K562 (cell line): ENCODE measurements around the gene SHTN1. TPM values are rescaled to one million over a fixed set of nuclear protein-coding genes. Genes with fewer than 3 reads are reported as not detected.

Experiments
- ATAC-seq: fragments of 200-7000 bp; cut with Tn5 transposase; 3 replicates; pipeline ENCODE4 v1.9.1; 2020; ENCODE audit warnings: moderate library complexity
- BruUV-seq: library from RNA; stranded (reverse); fragments of 400-500 nt; replicated peaks from 2 replicates; lab custom pipeline; 2021; lab: Mats Ljungman, UMichigan
- CTCF ChIA-PET: fragments of 300-600 bp; formaldehyde crosslinking; extraction: SDS; loops from one replicate; lab custom pipeline; 2021; ENCODE audit warnings: low intra/inter-chr PET ratio; lab: Yijun Ruan, JAX
- POLR2A ChIA-PET: fragments of 300-600, 350-650 bp; sonication (Branson Sonifier 250); formaldehyde crosslinking; extraction: SDS; loops from one replicate; lab custom pipeline; 2021; ENCODE audit warnings: antibody characterized with exemption, inconsistent platforms; lab: Yijun Ruan, JAX
- DNase-seq, 4 experiments: peaks; one replicate each; pipeline versions ENCODE4 v3.0.0 to v3.0.0-alpha.2; 2011 to 2018; ENCODE audit warnings: low spot score in 3 of 4, mixed read lengths in 3 of 4; ENCODE audit errors: extremely low read depth in 1 of 4
- FAIRE-seq: peaks from 2 replicates; lab custom pipeline; 2011; peaks lifted over from hg19 to GRCh38; lab: Jason Lieb, UNC
- H2AFZ ChIP-seq: 2 replicates; pipeline ENCODE4 v1.6.0; 2011; ENCODE audit warnings: low read depth, low read length, control low read depth, inconsistent platforms
- H3K27ac ChIP-seq: fragments of 200-600 bp; 3 replicates; pipeline ENCODE4 v1.8.0; 2011; ENCODE audit warnings: low read depth, mild to moderate bottlenecking, control low read depth, inconsistent platforms, low read length, moderate library complexity, mixed read lengths; ENCODE audit errors: extremely low read depth
- H3K27me3 ChIP-seq, 2 experiments: fragments of 300-600 bp in 1 of 2; 2 replicates in 1 of 2; 3 replicates in 1 of 2; pipeline versions ENCODE4 v1.6.0 to v1.8.0; 2011; ENCODE audit warnings: inconsistent platforms in 2 of 2, low read length in 2 of 2, mild to moderate bottlenecking in 1 of 2, mixed read lengths in 1 of 2, moderate library complexity in 1 of 2; ENCODE audit not compliant: control insufficient read depth in 2 of 2, insufficient read depth in 2 of 2
- H3K36me3 ChIP-seq: fragments of 300-600 bp; 3 replicates; pipeline ENCODE4 v1.8.0; 2011; ENCODE audit warnings: mild to moderate bottlenecking, low read length, inconsistent platforms; ENCODE audit not compliant: control insufficient read depth, insufficient read depth
- H3K4me1 ChIP-seq, 2 experiments: fragments of 200-600 bp in 1 of 2; replicated peaks in 1 of 2; 2 replicates in 1 of 2; 3 replicates in 1 of 2; pipeline versions ENCODE4 v1.5.1 to v1.8.0; 2011; ENCODE audit warnings: inconsistent platforms in 2 of 2, low read length in 2 of 2, mild to moderate bottlenecking in 1 of 2, mixed read lengths in 1 of 2, moderate library complexity in 1 of 2; ENCODE audit not compliant: control insufficient read depth in 2 of 2, insufficient read depth in 2 of 2
- H3K4me2 ChIP-seq: 2 replicates; pipeline ENCODE4 v1.6.1; 2011; ENCODE audit warnings: low read length, control low read depth, inconsistent platforms, mixed read lengths; ENCODE audit not compliant: insufficient read depth
- H3K4me3 ChIP-seq: fragments of 200-600 bp; sonication (generic), shearing (Covaris generic); 2 replicates; pipeline ENCODE4 v1.5.1; 2016; ENCODE audit warnings: control low read depth, inconsistent platforms
- H3K79me2 ChIP-seq: fragments of 200-600 bp; 3 replicates; pipeline ENCODE4 v1.8.0; 2011; ENCODE audit warnings: low read length, inconsistent platforms; ENCODE audit not compliant: control insufficient read depth, insufficient read depth
- H3K9ac ChIP-seq, 2 experiments: 2 replicates each; pipeline versions ENCODE4 v1.6.0 to v1.6.1; 2011; ENCODE audit warnings: low read depth in 2 of 2, low read length in 2 of 2, control low read depth in 1 of 2, inconsistent platforms in 1 of 2, mild to moderate bottlenecking in 1 of 2, mixed read lengths in 1 of 2; ENCODE audit not compliant: insufficient read depth in 1 of 2
- H3K9me1 ChIP-seq: one replicate; pipeline ENCODE4 v1.6.0; 2011; ENCODE audit warnings: inconsistent platforms, mild to moderate bottlenecking, low read length, moderate library complexity; ENCODE audit not compliant: control insufficient read depth, insufficient read depth
- H3K9me3 ChIP-seq: replicated peaks from 2 replicates; pipeline ENCODE4 v1.5.1; 2011; ENCODE audit warnings: low read depth, low read length, inconsistent platforms; ENCODE audit not compliant: control insufficient read depth, insufficient read depth
- H4K20me1 ChIP-seq: replicated peaks from 2 replicates; pipeline ENCODE4 v1.6.1; 2011; ENCODE audit warnings: low read length, inconsistent platforms, mixed read lengths; ENCODE audit not compliant: control insufficient read depth, insufficient read depth
- BCOR ChIP-seq: fragments of 450-650 bp; IDR thresholded peaks from 2 replicates; pipeline ENCODE4 v1.6.1; 2016
- HES1 ChIP-seq: fragments of 450-650 bp; IDR thresholded peaks from 2 replicates; pipeline ENCODE4 v1.6.1; 2016; ENCODE audit warnings: low read depth, mild to moderate bottlenecking, moderate library complexity
- HNRNPLL ChIP-seq: fragments of 200-400 bp; formaldehyde crosslinking; IDR thresholded peaks from 2 replicates; pipeline ENCODE4 v1.6.1; 2017; ENCODE audit warnings: low read length, low read depth, mild to moderate bottlenecking; ENCODE audit not compliant: poor library complexity, severe bottlenecking
- KHSRP ChIP-seq: fragments of 450-650 bp; IDR thresholded peaks from 2 replicates; pipeline ENCODE4 v1.6.1; 2017
- KLF13 ChIP-seq: fragments of 450-650 bp; IDR thresholded peaks from 2 replicates; pipeline ENCODE4 v1.6.1; 2016; ENCODE audit warnings: missing genetic modification characterization, low read depth, mild to moderate bottlenecking, missing compliant biosample characterization, moderate library complexity, borderline replicate concordance
- NBN ChIP-seq: fragments of 450-650 bp; IDR thresholded peaks from 2 replicates; pipeline ENCODE4 v1.6.1; 2016; ENCODE audit warnings: low read depth, mild to moderate bottlenecking
- NR0B1 ChIP-seq: fragments of 450-650 bp; IDR thresholded peaks from one replicate; pipeline ENCODE4 v1.6.1; 2018; ENCODE audit warnings: mild to moderate bottlenecking, moderate library complexity; ENCODE audit not compliant: partially characterized antibody
- PKNOX1 ChIP-seq: fragments of 450-650 bp; IDR thresholded peaks from 2 replicates; pipeline ENCODE4 v1.6.1; 2016
- POLR2AphosphoS5 ChIP-seq: IDR thresholded peaks from 2 replicates; pipeline ENCODE4 v1.6.1; 2011; ENCODE audit warnings: mild to moderate bottlenecking, low read depth, low read length, moderate library complexity; ENCODE audit not compliant: control insufficient read depth, insufficient read depth
- RUNX1 ChIP-seq: sonication (generic); IDR thresholded peaks from 2 replicates; pipeline ENCODE4 v1.6.1; 2016; ENCODE audit warnings: antibody characterized with exemption, low read depth
- SIX5 ChIP-seq, 2 experiments: IDR thresholded peaks; 2 replicates each; pipeline ENCODE4 v1.6.1; 2011; ENCODE audit warnings: low read length in 2 of 2, borderline replicate concordance in 1 of 2, low read depth in 1 of 2, mild to moderate bottlenecking in 1 of 2, moderate library complexity in 1 of 2; ENCODE audit not compliant: insufficient read depth in 1 of 2
- STAT6 ChIP-seq: sonication (generic); formaldehyde crosslinking; IDR thresholded peaks from 2 replicates; pipeline ENCODE4 v1.8.1; 2023; ENCODE audit warnings: mild to moderate bottlenecking, missing genetic modification reagents
- TRIM25 ChIP-seq: fragments of 450-650 bp; IDR thresholded peaks from 2 replicates; pipeline ENCODE4 v1.7.0; 2016; ENCODE audit warnings: borderline replicate concordance
- WGBS: fragments of 100-300 bp; shearing (Covaris generic); methylation state at CpG from one replicate; pipeline ENCODE4 v1.1.6; 2016; ENCODE audit warnings: low coverage, mixed read lengths; ENCODE audit not compliant: insufficient coverage; ENCODE audit errors: missing lambda C conversion rate; 5-methylcytosine and 5-hydroxymethylcytosine counted together
- in situ Hi-C: fragments of 300-500 bp; cut with MboI; formaldehyde crosslinking; loops from 4 replicates; pipeline ENCODE4 v1.15.0; 2018; ENCODE audit warnings: inconsistent platforms, mixed read lengths
- intact Hi-C: fragments of 100-400 bp; cut with micrococcal nuclease; formaldehyde crosslinking; loops from 2 replicates; pipeline ENCODE4 v1.14.2; 2022
- polyA plus RNA-seq, 8 experiments: library from polyadenylated mRNA; depleted of rRNA in 4 of 8; stranded (reverse) in 5 of 8; unstranded in 3 of 8; fragments of >200 nt; fragmentation: Nextera tagmentation in 2 of 8; fragmentation: Illumina TruSeq in 1 of 8; extraction: Ambion mirVana in 2 of 8; extraction: Trizol in 1 of 8; gene quantifications; 2 replicates each; pipeline versions ENCODE4 v1.2.1 to v1.2.3, GENCODE V29; 2011 to 2014; ENCODE audit warnings: inconsistent platforms in 1 of 8, missing spikeins in 1 of 8
- total RNA-seq, 7 experiments: library from RNA; depleted of rRNA in 6 of 7; stranded (reverse); fragments of >200 nt in 6 of 7; fragmentation: Illumina TruSeq in 2 of 7; extraction: Trizol in 2 of 7; gene quantifications; 2 replicates each; pipeline versions ENCODE4 v1.2.1 to v1.2.3, GENCODE V29; 2011 to 2021; ENCODE audit warnings: low replicate concordance in 1 of 7

The SHTN1 gene
- total and polyA plus RNA-seq, 9 of the 15 experiments (the other 6 are each of a cell fraction or from before 2014, with no cell fraction given): 5.4 to 21.3 (median 13.3) TPM

- intact Hi-C loops (no loop called here), in situ Hi-C loops (no loop called here)
- WGBS: 2% methylated on average over 4 of the region's 4 CpGs
- Histone ChIP-seq H3K27ac (no peak overlapping the region), H3K4me2 (no peak overlapping the region), H3K79me2 (no peaks in the 10 kb centered on the region), H3K4me1 (no peaks in the 10 kb centered on the region), H4K20me1 (no peaks in the 10 kb centered on the region), H2AFZ (no peak overlapping the region), H3K9ac (no peak overlapping the region), H3K4me3 (no peak overlapping the region), H3K27me3 (peaks cover 0 to 5% of the 10 kb centered on the region in 2 experiments; a peak in 2 of 5 replicates), H3K9me1 (no peaks in the 10 kb centered on the region), H3K36me3 (no peaks in the 10 kb centered on the region), H3K9me3 (no peaks in the 10 kb centered on the region)
- FAIRE-seq (no peak), ATAC-seq (no peak), DNase-seq (no peak)
- CTCF ChIA-PET: no interaction called here
- POLR2A ChIA-PET: no interaction called here
- BruUV-seq: no TSS peak
- TF ChIP-seq POLR2AphosphoS5 (no peak), NBN (no peak), KLF13 (tag) (no peak), SIX5 (IDR thresholded peaks at IDR 0.05; ENCODE audit: borderline replicate concordance in 1 of 2, insufficient read depth in 1 of 2, low read depth in 1 of 2, low read length in 2 of 2) (no peak), KHSRP (no peak), NR0B1 (no peak), PKNOX1 (no peak), TRIM25 (no peak), BCOR (no peak), HNRNPLL (no peak), RUNX1 (no peak), STAT6 (CRISPR knock-in tag) (no peak), HES1 (no peak)
Observed at GRCh38 chr10:116868198-116868676, 136.8 kb downstream of the SHTN1 start.
